SJCRH30 (cell line): ENCODE data around the gene SERTAD3. TPM values are rescaled to one million over a fixed set of nuclear protein-coding genes. Genes with fewer than 3 reads are reported as not detected.

Experiments used
- DNase-seq, 2 experiments: peaks; one replicate each; pipeline ENCODE4 v3.0.0-alpha.2; 2015 to 2020
- H3K27ac ChIP-seq: fragments of 250-450 bp; sonication (Bioruptor Pico); 2 replicates; pipeline ENCODE4 v1.5.1; 2020; ENCODE audit warnings: mild to moderate bottlenecking, moderate library complexity
- H3K27me3 ChIP-seq: fragments of 250-450 bp; sonication (Bioruptor Pico); 2 replicates; pipeline ENCODE4 v1.5.1; 2020; ENCODE audit warnings: mild to moderate bottlenecking, moderate library complexity
- H3K36me3 ChIP-seq: fragments of 250-450 bp; sonication (Bioruptor Pico); 2 replicates; pipeline ENCODE4 v1.5.1; 2020; ENCODE audit warnings: mild to moderate bottlenecking, moderate library complexity
- H3K4me1 ChIP-seq: fragments of 250-450 bp; sonication (Bioruptor Pico); 2 replicates; pipeline ENCODE4 v1.5.1; 2020; ENCODE audit warnings: mild to moderate bottlenecking, moderate library complexity
- H3K4me3 ChIP-seq: fragments of 250-450 bp; sonication (Bioruptor Pico); 2 replicates; pipeline ENCODE4 v1.5.1; 2020; ENCODE audit warnings: mild to moderate bottlenecking, moderate library complexity
- H3K9me3 ChIP-seq: fragments of 250-450 bp; sonication (Bioruptor Pico); replicated peaks from 2 replicates; pipeline ENCODE4 v1.5.1; 2020; ENCODE audit warnings: mild to moderate bottlenecking, moderate library complexity
- total RNA-seq: library from RNA; depleted of rRNA; stranded (reverse); fragments of >200 nt; shearing (Covaris generic); gene quantifications from 2 replicates; pipeline ENCODE4 v1.2.3, GENCODE V29; 2014; rRNA removed

The SERTAD3 gene
- total RNA-seq, 1 experiment from 2014 or later = 29.7 TPM

- Histone ChIP-seq H3K9me3 (no peaks in the 10 kb centered on the region), H3K27me3 (peaks cover 11% of the 10 kb centered on the region; the same call in 1 of the 2 replicates), H3K27ac (no peak overlapping the region), H3K36me3 (no peaks in the 10 kb centered on the region), H3K4me3 (no peak overlapping the region), H3K4me1 (no peaks in the 10 kb centered on the region)
- DNase-seq = no peak
Observed at GRCh38 chr19:40396886-40397567, 47.1 kb downstream of the SERTAD3 start.

- no peaks in the 10 kb centered on the region for H3K4me1 ChIP-seq
- H3K36me3 ChIP-seq = no peaks in the 10 kb centered on the region
- no peak overlapping the region for H3K4me3 ChIP-seq
- DNase-seq = no peak
- H3K9me3 ChIP-seq = no peaks in the 10 kb centered on the region
- no peak overlapping the region for H3K27ac ChIP-seq
- peaks cover 11% of the 10 kb centered on the region; the same call in 1 of the 2 replicates for H3K27me3 ChIP-seq
Observed at GRCh38 chr19:40395956-40396355, 48.2 kb downstream of the SERTAD3 start.

- no peak overlapping the region for H3K27ac ChIP-seq
- peaks cover 11% of the 10 kb centered on the region; the same call in 1 of the 2 replicates for H3K27me3 ChIP-seq
- no peaks in the 10 kb centered on the region for H3K36me3 ChIP-seq
- H3K9me3 ChIP-seq = no peaks in the 10 kb centered on the region
- no peaks in the 10 kb centered on the region for H3K4me1 ChIP-seq
- no peak for DNase-seq
- no peak overlapping the region for H3K4me3 ChIP-seq
Observed at GRCh38 chr19:40394816-40395210, 49.3 kb downstream of the SERTAD3 start.

- Histone ChIP-seq H3K36me3 (no peaks in the 10 kb centered on the region), H3K27me3 (peaks cover 11% of the 10 kb centered on the region; the same call in 1 of the 2 replicates), H3K4me3 (no peak overlapping the region), H3K9me3 (no peaks in the 10 kb centered on the region), H3K4me1 (no peaks in the 10 kb centered on the region), H3K27ac (no peak overlapping the region)
- DNase-seq = no peak
Observed at GRCh38 chr19:40393894-40394815, 50.0 kb downstream of the SERTAD3 start.

GRCh38 chr19:40392894-40393517, 51.1 kb downstream of the SERTAD3 start:
- no peak overlapping the region for H3K4me3 ChIP-seq
- H3K36me3 ChIP-seq = no peaks in the 10 kb centered on the region
- DNase-seq = peak; percentile 36 to 54

GRCh38 chr19:40392123-40392522, 52.0 kb downstream of the SERTAD3 start:
- Histone ChIP-seq H3K4me1 (peaks cover under 1% of the 10 kb centered on the region; the same call in 1 of the 2 replicates), H3K27ac (no peak overlapping the region), H3K9me3 (no peaks in the 10 kb centered on the region), H3K4me3 (no peak overlapping the region), H3K27me3 (peaks cover 11% of the 10 kb centered on the region; the same call in 1 of the 2 replicates), H3K36me3 (no peaks in the 10 kb centered on the region)
- no peak for DNase-seq

More at GRCh38 chr19:40392894-40393517, 51.1 kb downstream of the SERTAD3 start:
- H3K9me3 ChIP-seq = no peaks in the 10 kb centered on the region
- peaks cover 11% of the 10 kb centered on the region; the same call in 1 of the 2 replicates for H3K27me3 ChIP-seq
- no peaks in the 10 kb centered on the region for H3K4me1 ChIP-seq
- no peak overlapping the region for H3K27ac ChIP-seq

Other genes starting within 250 kb of the SERTAD3 start
- gene TTC9B, start 226.0 kb downstream of the SERTAD3 start, total RNA-seq = not detected in 2 replicates
- gene CCNP, start 217.6 kb downstream of the SERTAD3 start, total RNA-seq = 0.08 TPM in 1 of 2 replicates, not detected in the other
- 138 and 142 TPM in 2 replicates for gene AKT2, start 159.0 kb downstream of the SERTAD3 start, total RNA-seq
- gene C19orf47, start 95.9 kb downstream of the SERTAD3 start, total RNA-seq = 33.7 and 35.4 TPM in 2 replicates
- gene PLD3, start 95.6 kb downstream of the SERTAD3 start, total RNA-seq = 287 and 295 TPM in 2 replicates
- 0.10 TPM in 1 of 2 replicates, not detected in the other for gene HIPK4, start 54.2 kb downstream of the SERTAD3 start, total RNA-seq
- 2.9 and 4.0 TPM in 2 replicates for gene PRX, start 31.0 kb downstream of the SERTAD3 start, total RNA-seq
- 4.4 and 5.3 TPM in 2 replicates for gene SERTAD1, start 18.3 kb downstream of the SERTAD3 start, total RNA-seq
- gene BLVRB, start 21.4 kb upstream of the SERTAD3 start, total RNA-seq = 3.8 and 6.6 TPM in 2 replicates
- 0.13 and 0.32 TPM in 2 replicates for gene SPTBN4, start 22.7 kb upstream of the SERTAD3 start, total RNA-seq
- gene SHKBP1, start 132.5 kb upstream of the SERTAD3 start, total RNA-seq = 44.1 and 46.6 TPM in 2 replicates
- 4.0 and 5.6 TPM in 2 replicates for gene LTBP4, start 157.0 kb upstream of the SERTAD3 start, total RNA-seq
- gene NUMBL, start 246.3 kb upstream of the SERTAD3 start, total RNA-seq = 23.0 and 26.8 TPM in 2 replicates